ENCODE data around the gene SFXN2. TPM values are rescaled to one million over a fixed set of nuclear protein-coding genes. Genes with fewer than 3 reads are reported as not detected.
"Not testable (repeated sequence)": the region's sequence is repeated elsewhere in the genome, so short reads cannot be mapped to it uniquely, and the experiment has no call there.

The SFXN2 gene
- total RNA-seq, 2 experiments from 2014 or later: 22.1 to 30.1 TPM

GRCh38 chr10:102753718-102754117, 39.3 kb downstream of the SFXN2 start:
- no peak overlapping the region for H3K27ac Mint-ChIP-seq

GRCh38 chr10:102757323-102757722, 42.9 kb downstream of the SFXN2 start:
- H3K4me1 Mint-ChIP-seq: peaks cover 18% of the 10 kb centered on the region
- H3K27me3 Mint-ChIP-seq: no peaks in the 10 kb centered on the region
- H3K27ac Mint-ChIP-seq: no peak overlapping the region
- no peak overlapping the region for H3K4me3 Mint-ChIP-seq
- H3K36me3 Mint-ChIP-seq: peaks cover 9% of the 10 kb centered on the region
- no peak for DNase-seq
- CTCF ChIA-PET: no interaction called here
- no peaks in the 10 kb centered on the region for H3K9me3 Mint-ChIP-seq (ENCODE audit: low read depth)
- ATAC-seq: no peak

More at GRCh38 chr10:102753718-102754117, 39.3 kb downstream of the SFXN2 start:
- Mint-ChIP-seq H3K36me3 (peaks cover 9% of the 10 kb centered on the region), H3K4me3 (no peak overlapping the region), H3K9me3 (ENCODE audit: low read depth) (no peaks in the 10 kb centered on the region), H3K27me3 (no peaks in the 10 kb centered on the region), H3K4me1 (peaks cover 25% of the 10 kb centered on the region)
- CTCF ChIA-PET: interaction anchor here (0.7 to 2.4 kb wide), 8 partner anchors 10 to 559 kb away, joined by 3 to 13 read pairs (median 4); partner anchors contain the start of gene WBP1L
- DNase-seq (no peak), ATAC-seq (no peak)

- no peaks in the 10 kb centered on the region for H3K9me3 Mint-ChIP-seq (ENCODE audit: low read depth)
- ATAC-seq (no peak), DNase-seq (no peak)
- H3K4me1 Mint-ChIP-seq: peaks cover 7% of the 10 kb centered on the region
- no peaks in the 10 kb centered on the region for H3K27me3 Mint-ChIP-seq
- peaks cover 17% of the 10 kb centered on the region for H3K36me3 Mint-ChIP-seq
- no peak overlapping the region for H3K27ac Mint-ChIP-seq
- CTCF ChIA-PET: no interaction called here
- no peak overlapping the region for H3K4me3 Mint-ChIP-seq
Measured at GRCh38 chr10:102758240-102758932, 44.0 kb downstream of the SFXN2 start.

GRCh38 chr10:102758933-102759262, 44.5 kb downstream of the SFXN2 start:
- peaks cover 18% of the 10 kb centered on the region for H3K36me3 Mint-ChIP-seq
- H3K27me3 Mint-ChIP-seq; H3K4me1 Mint-ChIP-seq; H3K9me3 Mint-ChIP-seq (ENCODE audit: low read depth); H3K27ac Mint-ChIP-seq; DNase-seq; CTCF ChIA-PET; ATAC-seq; H3K4me3 Mint-ChIP-seq: not testable (repeated sequence)

GRCh38 chr10:102759497-102760210, 45.2 kb downstream of the SFXN2 start:
- CTCF ChIA-PET: no interaction called here
- Mint-ChIP-seq H3K9me3 (ENCODE audit: low read depth) (no peaks in the 10 kb centered on the region), H3K4me3 (no peak overlapping the region), H3K36me3 (peaks cover 18% of the 10 kb centered on the region), H3K4me1 (peaks cover 4% of the 10 kb centered on the region), H3K27ac (no peak overlapping the region), H3K27me3 (no peaks in the 10 kb centered on the region)
- DNase-seq (no peak), ATAC-seq (no peak)

GRCh38 chr10:102761981-102762380, 47.5 kb downstream of the SFXN2 start:
- CTCF ChIA-PET: no interaction called here
- Mint-ChIP-seq H3K36me3 (peaks cover 20% of the 10 kb centered on the region), H3K27ac (no peak overlapping the region), H3K4me1 (peaks cover 11% of the 10 kb centered on the region), H3K27me3 (no peaks in the 10 kb centered on the region), H3K9me3 (ENCODE audit: low read depth) (no peaks in the 10 kb centered on the region), H3K4me3 (no peak overlapping the region)
- no peak for DNase-seq
- no peak for ATAC-seq

- Mint-ChIP-seq H3K9me3 (ENCODE audit: low read depth) (no peaks in the 10 kb centered on the region), H3K36me3 (peaks cover 20% of the 10 kb centered on the region), H3K4me1 (peaks cover 16% of the 10 kb centered on the region), H3K4me3 (no peak overlapping the region), H3K27ac (no peak overlapping the region), H3K27me3 (no peaks in the 10 kb centered on the region)
- ATAC-seq: no peak
- CTCF ChIA-PET: no interaction called here
- DNase-seq: no peak
Measured at GRCh38 chr10:102762401-102763015, 48.1 kb downstream of the SFXN2 start.

- no peak for ATAC-seq
- no peak overlapping the region for H3K27ac Mint-ChIP-seq
- peaks cover 20% of the 10 kb centered on the region for H3K36me3 Mint-ChIP-seq
- H3K9me3 Mint-ChIP-seq (ENCODE audit: low read depth): no peaks in the 10 kb centered on the region
- no peak overlapping the region for H3K4me3 Mint-ChIP-seq
- CTCF ChIA-PET: no interaction called here
- no peaks in the 10 kb centered on the region for H3K27me3 Mint-ChIP-seq
- DNase-seq: no peak
- peaks cover 20% of the 10 kb centered on the region for H3K4me1 Mint-ChIP-seq
Measured at GRCh38 chr10:102763037-102763607, 48.7 kb downstream of the SFXN2 start.

- Mint-ChIP-seq H3K4me3 (no peak overlapping the region), H3K4me1 (peaks cover 19% of the 10 kb centered on the region), H3K9me3 (ENCODE audit: low read depth) (no peaks in the 10 kb centered on the region), H3K27ac (no peak overlapping the region), H3K27me3 (no peaks in the 10 kb centered on the region), H3K36me3 (peaks cover 14% of the 10 kb centered on the region)
- DNase-seq (no peak), ATAC-seq (no peak)
- CTCF ChIA-PET: interaction anchor here (0.9 kb wide), 1 partner anchor 13 kb away, joined by 3 read pairs; no protein-coding TSS in a partner anchor
Measured at GRCh38 chr10:102764470-102765161, 50.2 kb downstream of the SFXN2 start.

GRCh38 chr10:102765336-102765735, 50.9 kb downstream of the SFXN2 start:
- Mint-ChIP-seq H3K36me3 (peaks cover 11% of the 10 kb centered on the region), H3K27me3 (no peaks in the 10 kb centered on the region), H3K9me3 (ENCODE audit: low read depth) (no peaks in the 10 kb centered on the region), H3K27ac (no peak overlapping the region), H3K4me1 (peaks cover 27% of the 10 kb centered on the region), H3K4me3 (no peak overlapping the region)
- ATAC-seq (no peak), DNase-seq (no peak)
- CTCF ChIA-PET: interaction anchor here (0.9 kb wide), 1 partner anchor 13 kb away, joined by 3 read pairs; no protein-coding TSS in a partner anchor

GRCh38 chr10:102767428-102768160, 53.2 kb downstream of the SFXN2 start:
- peaks cover 42% of the 10 kb centered on the region for H3K4me1 Mint-ChIP-seq
- no peak for ATAC-seq
- no peak for DNase-seq
- no peaks in the 10 kb centered on the region for H3K27me3 Mint-ChIP-seq
- H3K36me3 Mint-ChIP-seq: peaks cover 8% of the 10 kb centered on the region
- CTCF ChIA-PET: interaction anchor here (1.3 kb wide), 1 partner anchor 11 kb away, joined by 3 read pairs; no protein-coding TSS in a partner anchor
- no peak overlapping the region for H3K27ac Mint-ChIP-seq
- no peak overlapping the region for H3K4me3 Mint-ChIP-seq
- H3K9me3 Mint-ChIP-seq (ENCODE audit: low read depth): no peaks in the 10 kb centered on the region

- CTCF ChIA-PET: no interaction called here
- Mint-ChIP-seq H3K4me3 (no peak overlapping the region), H3K9me3 (ENCODE audit: low read depth) (no peaks in the 10 kb centered on the region), H3K27ac (no peak overlapping the region), H3K4me1 (peaks cover 56% of the 10 kb centered on the region), H3K27me3 (no peaks in the 10 kb centered on the region), H3K36me3 (peaks cover 2% of the 10 kb centered on the region)
- ATAC-seq: no peak
- DNase-seq: no peak
Measured at GRCh38 chr10:102769375-102770107, 55.1 kb downstream of the SFXN2 start.

Data from activated CD8-positive, alpha-beta memory T cell treated with anti-CD3 and anti-CD28 coated beads, Interleukin-2, amount 10 ng/mL, durations not matched to agents 7 days and 5 days (primary cell).